Kidney glomerular epithelial cell (primary cell): Measurements from ENCODE around the gene ECSIT.
A peak's percentile ranks its signal among the peaks of the same experiment; 100 is the strongest.

Source experiments
- DNase-seq: peaks from one replicate; lab custom pipeline; 2025; lab: John Stamatoyannopoulos, UW

ECSIT gene

GRCh38 chr19:11499890-11500420, 29.0 kb downstream of the ECSIT start:
- DNase-seq, result no peak

DNA sequence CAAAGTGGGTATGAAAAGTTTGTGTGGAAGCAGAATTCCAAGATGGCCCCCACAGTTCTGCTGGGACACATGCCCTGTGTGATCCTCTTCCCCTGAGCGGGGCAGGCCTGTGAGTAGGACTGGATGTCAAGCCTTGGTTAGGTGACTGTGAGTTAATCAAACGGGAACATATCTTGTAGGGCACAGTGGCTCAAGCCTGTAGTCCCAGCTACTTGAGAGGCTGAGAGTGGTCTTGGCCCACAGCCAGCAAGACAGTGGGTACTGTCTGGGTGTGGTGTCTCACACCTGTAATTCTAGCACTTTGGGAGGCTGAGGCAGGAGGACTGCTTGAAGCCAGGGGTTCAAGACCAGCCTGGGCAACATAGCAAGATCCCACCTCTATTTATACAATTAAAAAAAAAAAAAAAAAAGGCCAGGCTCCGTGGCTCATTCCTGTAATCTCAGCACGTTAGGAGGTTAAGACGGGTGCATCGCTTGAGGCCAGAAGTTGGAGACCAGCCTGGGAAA, 29.7 kb downstream of the ECSIT start:
- DNase-seq, result no peak

DNA sequence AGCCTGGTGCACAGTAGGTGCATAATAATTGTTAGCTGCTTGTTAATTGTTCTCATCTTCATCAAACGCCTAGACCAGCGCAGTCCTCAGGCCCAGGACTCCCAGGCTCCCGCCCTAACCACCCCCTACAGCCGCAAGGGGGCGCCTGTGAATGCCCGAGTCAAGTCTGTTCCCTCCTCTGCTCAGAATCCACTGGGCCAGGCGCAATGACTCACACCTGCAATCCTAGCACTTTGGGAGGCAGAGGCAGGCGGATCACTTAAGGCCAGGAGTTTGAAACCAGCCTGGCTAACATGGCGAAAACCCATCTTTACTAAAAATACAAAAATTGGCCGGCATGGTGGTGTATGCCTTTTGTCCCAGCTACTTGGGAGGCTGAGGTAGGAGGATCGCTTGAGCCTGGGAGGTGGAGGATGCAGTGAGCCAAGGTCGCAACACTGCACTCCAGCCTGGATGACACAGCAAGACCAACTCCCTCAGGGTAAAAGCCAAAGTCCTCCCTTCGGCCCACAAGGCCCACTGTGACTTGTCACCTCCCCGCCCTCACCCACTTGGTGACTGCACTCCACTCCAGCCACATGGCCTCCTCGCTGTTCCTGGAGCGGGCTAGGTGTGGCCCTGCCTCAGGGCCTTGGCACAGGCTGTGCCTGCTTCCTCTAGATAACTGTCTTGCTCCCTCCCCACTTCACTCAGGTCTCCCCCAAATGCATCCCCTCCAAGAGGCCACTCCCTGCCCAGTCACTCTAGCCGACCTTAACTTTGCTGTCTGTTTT, 32.4 kb downstream of the ECSIT start:
- DNase-seq, result peak; percentile 71

- DNase-seq, result no peak
These were observed 33.0 kb downstream of the ECSIT start for GRCh38 chr19:11495885-11496284.

- no peak for DNase-seq
These were observed 33.5 kb downstream of the ECSIT start for GRCh38 chr19:11495481-11495880.

DNA sequence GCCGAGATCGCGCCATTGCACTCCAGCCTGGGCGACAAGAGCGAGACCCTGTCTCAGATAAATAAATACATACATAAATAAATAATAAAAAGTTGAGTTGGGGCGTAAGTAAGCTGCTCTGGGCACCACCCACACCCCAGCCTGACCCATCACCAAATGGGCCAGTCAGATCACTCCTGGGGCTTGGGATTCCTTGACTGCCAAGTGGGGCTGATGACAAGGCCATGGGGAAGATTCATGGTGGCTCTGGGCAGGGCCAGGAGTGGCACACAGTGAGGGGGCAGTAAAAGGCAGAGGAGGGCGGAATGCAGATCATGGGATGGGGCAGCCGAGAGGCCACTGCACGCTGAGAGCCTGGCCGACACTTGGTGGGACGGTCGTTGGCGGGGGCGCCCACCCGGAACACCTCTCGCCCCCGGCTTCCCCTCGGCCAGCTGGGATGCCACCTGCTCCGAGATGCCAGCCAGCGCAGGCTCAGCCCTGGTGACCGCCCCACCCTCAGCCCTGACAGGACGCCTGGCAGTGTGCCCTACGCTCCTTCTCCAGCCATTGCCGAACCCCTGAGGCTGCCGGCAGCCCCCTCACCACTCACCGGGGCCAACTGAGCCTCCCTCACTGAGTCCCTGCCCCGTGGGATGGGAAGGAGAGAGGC, 34.2 kb downstream of the ECSIT start:
- no peak for DNase-seq

DNA sequence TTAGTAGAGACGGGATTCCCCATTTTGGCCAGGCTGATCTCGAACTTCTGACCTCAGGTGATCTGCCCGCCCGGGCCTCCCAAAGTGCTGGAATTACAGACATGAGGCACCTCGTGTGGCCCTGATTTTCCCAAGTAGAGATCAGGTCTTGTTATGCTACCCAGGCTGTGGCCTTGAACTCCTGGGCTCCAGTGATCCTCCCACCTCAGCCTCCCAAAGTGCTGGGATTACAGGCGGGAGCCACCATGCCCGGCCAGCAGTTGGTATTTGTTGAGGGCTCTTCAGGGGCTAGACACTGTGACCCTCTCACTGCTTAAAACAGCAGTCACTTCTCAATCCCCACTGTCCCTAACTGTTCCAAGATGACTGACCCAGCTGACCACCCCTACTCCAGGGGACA, 39.6 kb downstream of the ECSIT start:
- DNase-seq, result no peak

DNA sequence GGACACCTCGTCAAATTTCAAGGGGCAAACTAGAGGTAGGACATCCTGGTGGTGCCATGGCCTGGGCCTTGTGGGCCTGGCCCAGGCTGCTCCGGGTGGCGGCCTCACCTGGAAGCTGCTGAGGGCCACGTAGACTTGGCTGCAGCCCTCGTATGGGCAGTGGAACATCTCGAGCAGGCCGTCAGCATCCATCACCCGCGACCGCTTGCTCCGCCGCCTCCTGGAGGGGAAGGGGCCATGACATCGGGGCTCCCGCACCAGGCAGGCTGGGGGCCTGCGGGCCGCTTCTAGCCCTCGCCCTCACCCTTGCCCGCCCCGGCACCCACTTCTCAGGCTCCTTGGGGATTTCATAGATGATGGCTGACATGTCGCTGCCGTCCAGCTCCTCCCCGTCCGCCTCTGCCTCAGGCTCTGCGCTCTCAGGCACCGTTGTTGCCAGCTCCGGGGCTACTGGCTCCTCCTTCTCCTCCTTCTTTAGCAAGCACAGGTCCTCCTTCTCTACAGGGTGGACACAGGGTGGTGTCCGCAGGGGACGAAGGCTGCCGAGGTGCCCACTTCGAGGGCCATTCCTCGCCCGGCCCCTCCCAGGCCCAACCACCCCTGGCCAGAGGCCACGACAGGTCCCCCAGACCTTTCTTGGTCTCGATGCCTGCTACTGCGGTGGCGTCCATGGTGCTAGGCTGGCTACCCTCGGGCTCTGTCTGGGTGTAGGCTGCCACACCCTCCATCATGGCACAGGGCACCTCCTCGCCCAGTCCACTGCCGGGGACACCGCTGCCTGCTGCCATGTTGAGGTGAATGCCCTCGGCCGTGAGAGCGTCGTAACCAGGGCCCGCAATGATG, 42.1 kb downstream of the ECSIT start:
- DNase-seq, result no peak

DNA sequence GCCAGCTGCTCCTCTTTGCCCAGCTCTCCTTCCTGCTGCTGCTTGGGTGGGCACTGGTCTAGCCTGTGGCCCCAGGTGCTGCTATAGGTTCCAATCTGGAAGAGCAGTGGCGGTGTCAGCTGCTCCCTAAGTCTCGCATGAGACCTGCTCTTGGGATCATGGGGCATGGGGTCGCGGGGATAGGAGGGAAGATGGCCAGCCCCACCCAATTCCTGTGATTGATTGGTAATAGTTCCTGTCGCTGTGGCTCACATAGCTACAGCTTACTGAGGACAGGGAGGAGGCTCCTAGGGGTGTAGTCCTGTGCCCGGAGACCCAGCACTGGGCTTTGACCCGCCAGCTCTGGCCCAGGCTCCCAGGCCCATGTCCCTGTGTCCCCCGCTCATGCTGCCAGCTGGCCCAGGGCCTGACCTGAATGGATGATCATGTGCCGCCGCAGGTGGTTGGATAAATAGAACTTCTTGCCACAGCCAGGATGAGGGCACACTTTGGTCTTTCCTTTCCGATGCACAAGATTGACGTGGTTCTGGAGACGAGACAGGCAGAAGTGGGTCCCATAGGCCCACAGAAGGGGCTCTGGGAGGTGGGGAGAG, 43.6 kb downstream of the ECSIT start:
- DNase-seq, result no peak

DNA sequence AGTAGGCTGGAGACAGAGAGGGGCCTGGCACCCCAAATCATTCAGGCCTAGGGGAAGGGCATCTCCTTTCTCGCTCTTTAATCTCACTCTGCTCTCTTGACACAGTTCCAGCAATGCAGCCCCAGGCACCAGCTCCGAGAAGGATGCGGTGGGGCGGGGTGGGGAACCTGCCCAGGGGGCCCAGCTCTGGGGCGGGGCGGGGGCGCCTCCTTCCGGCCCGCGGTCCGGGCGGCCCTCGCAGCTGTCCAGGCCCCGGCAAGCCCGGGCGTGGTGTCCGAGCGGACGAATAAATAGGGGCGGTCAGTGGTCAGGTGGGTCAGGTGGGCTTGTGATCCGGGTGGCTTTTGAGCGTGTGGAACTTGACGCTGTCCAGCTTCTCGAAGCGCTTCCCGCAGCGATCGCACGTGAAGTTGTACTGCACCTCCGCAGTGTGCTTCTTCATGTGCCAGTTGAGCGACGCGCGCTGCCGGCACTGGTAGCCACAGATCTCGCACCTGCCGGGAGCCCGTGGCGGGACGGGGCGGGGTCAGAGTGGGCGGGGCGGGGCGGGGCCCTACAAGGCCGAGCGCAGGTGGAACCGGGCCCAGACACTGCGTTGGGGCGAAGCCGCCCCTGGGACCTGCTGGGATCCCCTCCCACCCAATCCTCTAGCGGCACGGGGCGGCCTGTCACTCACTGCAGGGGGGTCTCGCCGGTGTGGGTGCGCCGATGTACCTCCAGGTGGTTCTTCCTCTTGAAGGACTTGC, 45.4 kb downstream of the ECSIT start:
- no peak for DNase-seq

- peak; percentile 43 for DNase-seq
These were observed 46.4 kb downstream of the ECSIT start for GRCh38 chr19:11482384-11483050.

DNA sequence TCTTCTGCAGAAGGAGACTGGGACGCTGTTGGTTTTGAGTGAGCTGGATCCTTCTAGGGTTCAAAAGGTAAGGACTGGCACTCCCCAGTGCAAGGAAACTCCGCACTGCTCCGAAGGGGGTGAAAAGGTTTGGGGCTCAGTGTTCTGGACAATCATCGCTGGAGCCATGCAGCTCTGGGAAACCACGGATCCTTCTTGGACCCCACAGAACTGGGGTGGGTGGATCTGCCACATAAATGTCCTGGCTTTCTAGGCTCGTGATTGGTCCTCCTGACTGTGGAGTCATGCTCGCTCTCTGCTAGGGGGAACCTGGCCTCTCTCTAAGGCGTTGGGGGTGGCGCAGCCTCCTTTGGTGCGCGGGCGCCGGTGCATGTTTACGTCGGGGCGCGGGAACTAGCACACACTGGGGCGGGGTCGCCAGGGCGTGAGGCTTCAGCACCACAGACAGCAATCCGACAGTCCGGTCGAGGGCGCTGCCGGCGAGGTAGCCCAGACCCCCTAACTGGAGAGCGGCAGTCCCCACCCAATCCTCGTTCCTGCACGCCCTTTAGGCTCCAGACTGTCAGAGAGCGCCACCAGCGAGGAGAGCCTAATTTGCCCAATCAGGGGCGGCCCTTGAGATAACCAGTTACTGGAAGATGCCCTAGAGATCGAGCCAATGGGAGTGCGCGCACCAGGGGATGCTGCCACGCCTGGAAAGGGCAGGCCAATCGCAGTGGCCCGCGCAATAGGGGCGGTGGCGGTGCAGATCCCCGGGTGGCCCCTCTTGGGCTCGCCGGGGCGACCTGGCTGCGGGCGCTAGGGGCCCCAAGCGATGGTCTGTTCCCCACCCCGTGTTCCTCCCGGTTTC, 47.2 kb downstream of the ECSIT start:
- DNase-seq, result peak; percentile 60

DNA sequence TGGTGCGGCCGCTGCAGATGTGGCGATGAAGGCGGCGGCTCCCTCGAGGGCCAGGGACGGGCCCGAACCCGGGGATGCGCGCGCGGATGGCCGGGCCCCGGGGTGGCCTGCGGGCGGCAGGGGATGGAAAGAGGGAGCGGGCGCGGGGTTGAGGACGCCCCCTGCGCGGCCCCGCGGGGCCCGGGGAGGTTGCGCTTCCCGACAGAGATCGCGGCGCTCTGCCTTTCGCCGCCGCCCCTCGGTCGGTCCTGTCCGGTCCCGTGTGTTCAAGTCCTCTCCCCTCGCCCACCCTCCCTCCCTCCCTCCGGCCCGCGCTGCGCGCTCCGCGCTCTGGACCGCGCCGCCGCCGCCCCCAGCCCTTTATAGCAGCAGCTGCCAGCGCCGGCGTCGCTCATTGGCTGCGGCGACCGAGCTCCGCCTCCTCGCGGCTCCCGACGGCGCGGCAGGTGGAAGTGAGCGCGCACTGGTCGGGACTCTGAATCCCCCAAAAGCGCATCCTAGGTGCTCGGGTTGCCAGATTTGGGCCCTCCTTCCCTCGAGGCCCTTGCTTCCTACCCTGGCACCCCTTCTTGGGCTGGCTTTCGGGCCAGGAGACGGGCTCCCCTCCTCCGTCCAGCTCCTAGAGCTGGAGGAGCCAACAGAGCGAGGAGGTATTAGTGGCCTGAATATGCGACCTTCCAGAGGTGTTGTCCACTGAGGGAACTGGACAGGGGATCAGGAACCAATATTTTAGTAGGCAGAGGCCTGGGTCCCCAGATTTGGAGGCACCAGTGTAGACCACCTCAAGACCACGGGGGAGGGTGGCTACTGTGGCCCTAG, 48.0 kb downstream of the ECSIT start, which contains the start of gene ELAVL3:
Gene ELAVL3, minus strand, starts transcription at position 332 of the 819 bp plus-strand sequence. CDS start 438 bp downstream, outside the sequence.
- DNase-seq, result no peak

DNA sequence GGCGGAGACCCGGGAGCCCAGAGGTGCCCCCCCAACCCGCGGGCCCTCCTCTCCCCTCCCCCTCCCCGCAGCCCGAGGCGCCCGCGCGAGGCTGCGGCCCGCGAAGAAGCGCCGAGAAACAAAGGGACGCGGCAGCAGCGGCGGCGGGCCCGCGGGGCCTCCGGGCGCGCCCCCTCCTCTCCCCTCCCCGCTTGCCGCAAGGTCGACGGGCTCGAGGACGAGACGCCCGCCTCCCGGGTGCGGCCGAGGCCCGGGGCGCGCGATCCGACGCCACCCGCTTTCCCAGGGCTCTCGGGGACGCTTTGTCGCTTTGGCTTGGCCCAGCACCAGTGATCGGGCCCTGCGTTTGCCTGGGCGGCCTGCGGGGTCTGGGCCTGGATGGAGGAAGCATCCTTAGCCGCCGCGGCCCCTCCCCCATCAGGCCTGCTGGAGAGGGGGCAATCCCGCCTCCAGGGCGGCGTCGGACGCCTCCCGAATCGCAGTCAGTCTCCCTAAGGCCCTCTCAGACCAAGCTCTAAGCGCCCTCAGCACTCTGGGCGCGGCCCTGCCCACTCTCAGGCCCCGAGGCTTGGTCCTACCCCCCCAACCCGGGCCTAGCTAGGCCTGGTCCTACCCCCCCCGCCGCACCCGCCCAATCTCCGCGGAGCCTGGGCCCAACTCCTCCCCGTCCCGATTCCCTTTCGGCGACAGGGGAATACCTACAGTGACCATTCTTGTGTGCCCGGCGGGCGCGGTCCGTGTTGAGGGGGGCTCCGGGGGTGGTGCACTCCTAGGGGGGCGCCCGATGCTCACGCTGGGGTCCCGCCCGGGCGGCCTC, 48.8 kb downstream of the ECSIT start:
- DNase-seq, result no peak

DNA sequence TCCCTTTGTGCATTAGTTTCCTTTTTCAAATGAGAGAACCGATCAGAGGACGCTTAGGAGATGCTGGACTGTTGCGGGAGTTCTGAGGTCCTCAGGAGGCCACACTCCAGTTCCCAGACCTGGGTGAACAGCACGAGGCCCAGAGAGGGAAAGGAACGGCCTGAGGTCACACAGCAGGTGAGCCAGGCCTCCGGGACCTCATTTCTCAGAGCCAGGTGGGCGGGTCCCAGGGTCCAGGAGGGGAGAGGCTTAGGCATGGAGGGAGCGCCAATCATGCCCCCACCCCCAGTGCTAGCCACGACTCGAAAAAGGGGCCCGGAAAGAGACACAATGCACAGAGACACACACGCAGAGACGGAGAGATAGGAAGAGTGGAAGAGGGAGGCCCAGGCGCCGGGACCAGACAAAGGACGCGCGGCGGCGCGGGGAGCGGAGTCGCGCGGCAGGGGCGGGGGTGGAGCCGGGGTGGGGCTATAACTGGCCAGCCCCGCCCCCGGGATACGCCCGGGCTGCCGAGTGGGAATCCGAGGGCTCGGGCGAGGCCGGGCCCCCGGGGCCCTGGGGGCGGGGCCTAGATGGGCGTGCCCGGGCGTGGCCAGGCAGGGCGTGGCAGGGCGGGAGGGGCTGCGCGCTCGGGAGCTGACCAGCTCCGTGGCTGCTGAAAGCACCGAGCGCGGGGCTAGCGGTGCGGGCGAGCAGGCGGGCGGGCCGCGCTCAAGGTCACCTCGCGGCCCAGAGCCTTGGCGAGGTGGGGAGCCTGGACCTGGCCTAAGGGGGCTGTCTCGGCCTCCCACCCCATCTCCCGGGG, 49.6 kb downstream of the ECSIT start:
- no peak for DNase-seq

DNA sequence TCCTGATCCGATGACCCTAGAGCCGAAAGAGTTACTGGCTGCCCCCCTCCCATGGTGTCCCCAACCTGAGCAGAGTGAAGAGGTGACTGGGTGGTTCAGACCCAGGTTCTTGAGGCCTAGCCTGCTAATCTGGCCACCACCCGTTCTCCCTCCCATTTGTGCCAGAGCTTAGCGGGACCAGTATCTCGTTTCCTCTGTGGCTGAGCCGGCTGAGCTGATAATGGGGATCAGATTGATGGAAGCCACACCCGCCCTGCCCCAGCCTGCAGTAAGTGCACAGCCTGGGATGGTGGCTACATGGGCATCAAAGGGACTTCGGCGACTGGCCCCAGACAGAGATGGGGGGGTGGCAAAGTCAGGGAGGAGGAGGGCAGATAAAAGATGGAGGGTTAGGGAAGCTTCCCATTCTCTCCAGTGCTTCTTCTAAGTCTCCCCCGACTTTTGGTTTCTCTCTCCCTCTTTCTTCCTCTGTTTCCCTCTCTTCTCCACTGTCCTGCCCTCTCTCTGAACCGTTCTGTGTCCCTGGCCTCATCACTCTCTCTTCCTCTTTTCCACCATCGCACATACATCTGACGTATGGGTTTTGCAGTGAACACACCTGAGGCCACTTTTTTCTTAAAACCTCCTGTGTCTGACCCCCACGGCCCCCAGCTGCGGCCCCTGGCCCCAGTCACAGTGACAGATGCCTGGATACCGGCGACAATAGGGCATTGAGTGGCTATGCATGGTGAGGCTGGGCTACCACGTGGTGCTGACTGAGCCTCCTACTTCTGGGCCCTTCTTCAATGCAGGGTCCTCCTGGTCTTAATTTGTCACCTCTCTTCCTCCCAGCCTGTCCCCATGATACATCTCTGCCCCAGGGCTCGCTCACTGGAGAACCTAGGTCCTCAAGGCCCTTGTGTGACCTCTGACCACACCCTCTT, 50.5 kb downstream of the ECSIT start:
- DNase-seq, result no peak
